Measurements from ENCODE around the gene MMP2.

DNA sequence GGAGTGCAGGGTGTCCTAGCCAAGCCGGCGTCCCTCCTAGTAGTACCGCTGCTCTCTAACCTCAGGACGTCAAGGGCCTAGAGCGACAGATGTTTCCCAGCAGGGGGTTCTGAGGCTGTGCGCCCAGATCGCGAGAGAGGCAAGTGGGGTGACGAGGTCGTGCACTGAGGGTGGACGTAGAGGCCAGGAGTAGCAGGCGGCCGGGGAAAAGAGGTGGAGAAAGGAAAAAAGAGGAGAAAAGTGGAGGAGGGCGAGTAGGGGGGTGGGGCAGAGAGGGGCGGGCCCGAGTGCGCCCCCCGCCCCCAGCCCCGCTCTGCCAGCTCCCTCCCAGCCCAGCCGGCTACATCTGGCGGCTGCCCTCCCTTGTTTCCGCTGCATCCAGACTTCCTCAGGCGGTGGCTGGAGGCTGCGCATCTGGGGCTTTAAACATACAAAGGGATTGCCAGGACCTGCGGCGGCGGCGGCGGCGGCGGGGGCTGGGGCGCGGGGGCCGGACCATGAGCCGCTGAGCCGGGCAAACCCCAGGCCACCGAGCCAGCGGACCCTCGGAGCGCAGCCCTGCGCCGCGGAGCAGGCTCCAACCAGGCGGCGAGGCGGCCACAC lies at the start of gene MMP2:
- no peak for TF ChIP-seq POLR2A (IDR thresholded peaks at IDR 0.05)
- TF ChIP-seq EP300 (IDR thresholded peaks at IDR 0.05), result no peak
- TF ChIP-seq, protein P1, sequence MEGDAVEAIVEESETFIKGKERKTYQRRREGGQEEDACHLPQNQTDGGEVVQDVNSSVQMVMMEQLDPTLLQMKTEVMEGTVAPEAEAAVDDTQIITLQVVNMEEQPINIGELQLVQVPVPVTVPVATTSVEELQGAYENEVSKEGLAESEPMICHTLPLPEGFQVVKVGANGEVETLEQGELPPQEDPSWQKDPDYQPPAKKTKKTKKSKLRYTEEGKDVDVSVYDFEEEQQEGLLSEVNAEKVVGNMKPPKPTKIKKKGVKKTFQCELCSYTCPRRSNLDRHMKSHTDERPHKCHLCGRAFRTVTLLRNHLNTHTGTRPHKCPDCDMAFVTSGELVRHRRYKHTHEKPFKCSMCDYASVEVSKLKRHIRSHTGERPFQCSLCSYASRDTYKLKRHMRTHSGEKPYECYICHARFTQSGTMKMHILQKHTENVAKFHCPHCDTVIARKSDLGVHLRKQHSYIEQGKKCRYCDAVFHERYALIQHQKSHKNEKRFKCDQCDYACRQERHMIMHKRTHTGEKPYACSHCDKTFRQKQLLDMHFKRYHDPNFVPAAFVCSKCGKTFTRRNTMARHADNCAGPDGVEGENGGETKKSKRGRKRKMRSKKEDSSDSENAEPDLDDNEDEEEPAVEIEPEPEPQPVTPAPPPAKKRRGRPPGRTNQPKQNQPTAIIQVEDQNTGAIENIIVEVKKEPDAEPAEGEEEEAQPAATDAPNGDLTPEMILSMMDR (IDR thresholded peaks at IDR 0.05), result no peak

Data from ovary (tissue), 3 donors.